ENCODE measurements around the gene RNASET2.
"Not testable (repeated sequence)": the region's sequence is repeated elsewhere in the genome, so short reads cannot be mapped to it uniquely, and the experiment has no call there.

The RNASET2 gene

DNA sequence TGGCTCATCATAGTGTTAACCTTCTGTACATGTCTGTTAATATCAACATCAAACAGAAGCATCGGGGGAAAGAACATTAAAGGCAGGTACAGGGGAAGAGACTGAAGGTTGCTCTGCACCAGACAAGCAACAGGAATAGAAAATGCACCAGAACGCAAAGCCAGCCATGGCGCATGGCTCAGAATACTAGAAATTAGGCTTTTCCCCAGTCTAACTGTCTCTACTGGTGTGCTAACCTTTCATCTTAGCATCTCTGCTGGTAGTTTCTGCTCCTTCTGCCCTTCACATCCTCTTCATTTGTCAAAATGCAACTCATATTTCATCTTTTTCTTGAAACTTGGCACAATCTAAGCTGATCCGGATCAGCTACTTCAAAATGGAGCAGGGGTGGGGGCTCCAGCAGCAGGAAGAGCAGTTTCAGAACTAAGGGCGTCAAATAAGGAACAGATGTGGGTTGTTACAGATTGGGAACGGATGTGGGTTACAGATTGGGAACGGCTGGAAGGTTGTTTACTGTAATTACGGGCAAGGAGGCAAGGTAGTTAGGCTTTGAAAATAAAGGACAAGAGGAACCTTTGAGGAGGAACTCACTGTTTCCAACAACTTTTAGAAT is 13.1 kb upstream of the RNASET2 start:
- DNase-seq, result no peak

DNA sequence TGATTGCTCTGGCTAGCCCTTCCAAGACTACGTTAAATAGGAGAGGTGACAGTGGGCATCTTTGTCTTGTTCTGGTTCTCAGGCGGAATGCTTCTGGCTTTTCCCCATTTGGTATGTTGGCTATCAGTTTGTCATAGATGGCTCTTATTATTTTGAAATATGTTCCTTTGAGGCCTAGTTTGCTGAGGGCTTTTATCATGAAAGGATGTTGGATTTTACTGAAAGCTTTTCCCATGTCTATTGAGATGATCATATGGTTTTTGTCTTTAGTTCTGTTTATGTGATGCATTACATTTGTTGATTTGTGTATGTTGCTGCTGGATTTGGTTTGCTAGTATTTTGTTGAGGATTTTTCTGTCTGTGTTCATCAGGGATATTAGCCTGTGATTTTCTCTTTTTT is 9.9 kb upstream of the RNASET2 start:
- no peak for DNase-seq

- DNase-seq, result no peak
Measured at GRCh38 chr6:166960609-166960978, 4.2 kb upstream of the RNASET2 start.

DNA sequence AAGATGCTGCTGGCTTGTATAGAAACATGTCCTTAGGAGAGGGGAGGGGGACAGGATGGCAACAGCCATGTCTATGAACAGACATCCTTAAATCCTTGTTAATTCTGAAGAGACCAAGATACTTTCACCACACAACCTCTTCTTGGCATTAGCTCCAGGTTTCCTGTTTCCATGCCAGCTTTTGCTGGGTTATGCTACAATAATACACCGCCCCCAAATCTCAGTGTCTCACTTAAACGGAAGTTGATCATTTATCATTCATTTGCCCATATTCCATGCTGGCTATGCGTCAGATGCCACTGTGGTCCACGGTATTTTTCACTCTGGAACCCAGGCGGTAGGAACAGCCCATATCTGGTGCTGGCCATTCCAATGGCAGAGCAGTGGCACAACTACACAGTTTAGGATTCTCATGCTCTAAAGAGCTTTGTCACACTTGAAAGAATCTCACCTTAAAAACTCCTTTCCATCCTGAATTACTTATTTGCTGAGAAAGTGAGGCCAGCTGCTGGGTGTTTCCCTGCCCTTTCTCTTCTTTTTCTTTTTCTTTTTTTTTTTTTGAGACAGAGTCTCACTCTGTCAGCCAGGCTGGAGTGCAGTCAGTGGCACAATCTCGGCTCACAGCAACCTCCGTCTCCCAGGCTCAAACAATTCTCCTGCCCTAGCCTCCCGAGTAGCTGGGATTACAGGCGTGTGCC is 3.7 kb upstream of the RNASET2 start:
- no peak for DNase-seq

GRCh38 chr6:166958926-166959861 is 2.8 kb upstream of the RNASET2 start:
- no peak for DNase-seq

DNA sequence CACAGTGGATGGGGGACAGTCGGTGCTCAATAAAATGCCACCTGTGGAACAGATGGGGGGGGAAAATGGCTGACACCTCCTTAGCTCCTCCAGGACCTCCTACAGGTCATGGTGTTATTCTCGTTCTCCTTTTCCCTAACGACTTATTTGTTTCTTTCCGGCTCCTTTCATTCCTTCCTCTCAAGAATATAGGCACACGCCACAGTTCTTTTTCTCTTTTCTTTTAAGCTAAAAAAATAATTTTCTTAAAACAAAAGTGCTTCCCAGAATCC is 1.4 kb upstream of the RNASET2 start:
- no peak for DNase-seq

DNA sequence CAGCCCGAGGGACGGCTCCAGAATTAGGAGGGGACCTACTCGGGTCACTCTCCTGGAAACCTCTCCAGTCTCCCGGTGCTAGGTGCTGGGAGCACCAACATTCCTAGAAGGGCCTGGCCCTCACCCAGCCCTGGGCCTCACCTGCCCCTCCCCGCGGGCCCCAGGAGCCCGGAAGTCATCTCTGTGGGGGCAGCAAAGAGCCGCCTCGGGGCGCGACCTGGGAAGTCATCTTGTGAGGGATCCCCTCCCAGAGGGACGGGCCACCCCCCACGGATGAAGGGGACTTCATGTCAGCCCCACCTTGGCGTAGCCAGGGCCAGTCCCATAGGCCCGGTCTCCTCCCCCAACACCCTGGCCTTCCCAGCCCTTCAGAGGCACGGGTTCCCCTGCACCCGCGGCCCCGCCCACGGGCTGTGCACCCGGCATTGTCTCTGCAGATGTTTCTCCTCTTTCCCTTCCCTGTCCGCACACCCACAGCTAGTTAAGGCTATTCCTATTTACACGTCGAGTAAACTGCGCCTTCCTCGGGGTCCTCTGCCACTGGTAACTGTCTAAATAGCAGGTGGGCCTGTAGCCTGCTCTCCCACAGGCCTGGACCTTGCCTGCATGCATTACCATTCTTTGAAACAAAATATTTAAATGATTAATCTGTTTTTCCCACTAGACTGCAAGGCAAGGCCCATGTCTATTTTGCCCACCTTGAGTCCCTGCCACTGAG is 896 bp upstream of the RNASET2 start:
- no peak for DNase-seq

DNA sequence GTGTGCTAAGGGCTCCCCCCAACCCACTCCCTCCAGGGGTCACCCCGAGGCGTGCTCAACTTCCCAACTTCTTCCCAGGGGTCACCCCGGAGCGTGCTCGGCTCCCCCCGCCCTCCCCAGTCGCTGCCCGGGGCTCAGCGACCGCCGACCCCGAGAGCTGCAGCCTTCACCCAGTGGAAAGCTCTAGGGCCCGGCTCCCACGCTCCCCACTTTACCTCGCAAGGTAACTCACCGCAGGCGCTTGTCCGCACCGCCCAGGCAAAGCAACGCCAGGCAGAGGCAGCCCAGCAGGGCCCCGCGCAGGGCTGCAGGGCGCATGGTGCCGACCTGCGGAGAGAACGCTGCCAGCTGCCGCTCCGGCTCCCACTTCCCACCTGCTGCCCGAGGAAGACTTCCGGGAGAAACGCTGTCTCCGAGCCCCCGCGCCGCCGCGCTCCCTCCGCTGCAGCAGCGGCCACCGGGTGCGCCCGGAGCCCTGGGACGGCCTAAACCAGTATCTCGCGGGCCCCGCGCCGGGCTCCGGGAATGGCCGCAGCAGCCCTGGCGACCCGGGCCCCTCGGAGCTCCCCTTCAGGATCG is 396 bp downstream of the RNASET2 start:
- peak; percentile 27 for DNase-seq

DNA sequence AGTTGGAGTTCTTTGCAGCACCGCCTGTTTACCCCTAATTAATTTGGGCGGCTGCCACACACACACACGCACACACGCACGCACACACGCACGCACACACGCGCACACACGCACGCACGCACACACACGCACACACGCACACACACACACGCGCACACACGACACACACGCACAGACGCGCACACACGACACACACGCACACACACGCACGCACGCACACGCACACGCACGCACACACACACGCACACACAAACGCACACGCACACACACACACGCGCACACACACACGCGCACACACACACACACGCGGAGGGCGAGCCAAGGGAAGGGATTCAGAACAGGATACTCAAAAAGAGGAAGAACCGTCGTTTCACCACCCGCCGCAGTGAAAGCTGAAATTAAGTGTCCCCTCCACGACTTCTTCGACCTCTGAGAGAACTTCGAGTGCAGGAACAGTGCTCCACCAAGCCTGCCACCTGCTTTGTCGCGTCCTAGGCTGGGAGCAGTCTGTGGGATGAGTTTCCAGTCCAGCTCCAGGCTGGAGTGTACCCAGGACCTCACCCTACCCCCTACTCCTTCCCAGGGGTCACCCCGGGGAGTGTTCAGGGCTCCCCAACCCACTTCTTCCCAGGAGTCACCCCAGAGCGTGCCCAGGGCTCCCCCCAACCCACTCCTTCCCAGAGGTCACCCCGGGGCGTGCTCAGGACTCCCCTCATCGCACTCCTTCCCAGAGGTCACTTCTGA is 1.1 kb downstream of the RNASET2 start:
- no peak for DNase-seq

DNA sequence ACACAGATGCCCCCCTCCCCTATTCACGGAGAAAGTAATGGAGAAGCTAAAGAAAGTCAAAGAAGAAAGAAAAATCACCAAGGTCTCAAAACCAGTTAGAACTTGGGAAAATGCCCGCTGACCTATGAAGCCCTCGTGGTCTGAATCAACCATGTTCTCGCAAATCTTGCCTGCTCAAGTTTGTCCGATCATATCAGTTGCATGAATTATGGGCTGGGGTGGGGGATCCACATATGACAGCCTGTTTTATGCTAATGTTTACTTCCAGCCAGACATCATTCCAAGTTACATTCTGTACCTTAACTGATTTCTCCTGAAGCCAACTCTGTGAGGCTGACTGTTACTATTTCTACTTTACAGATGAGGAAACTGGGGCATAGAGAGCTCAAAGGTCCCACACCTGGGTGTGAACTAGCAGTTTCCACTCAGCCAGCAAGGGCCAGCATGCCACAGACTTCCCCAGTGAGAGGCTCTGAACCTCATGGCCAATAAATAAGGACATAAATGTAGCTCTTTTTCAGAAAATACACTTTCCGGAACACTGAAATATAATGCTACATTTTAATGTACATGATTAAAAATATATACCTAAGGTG is 2.1 kb downstream of the RNASET2 start:
- DNase-seq, result no peak

GRCh38 chr6:166952567-166953486 is 3.5 kb downstream of the RNASET2 start:
- no peak for DNase-seq

DNA sequence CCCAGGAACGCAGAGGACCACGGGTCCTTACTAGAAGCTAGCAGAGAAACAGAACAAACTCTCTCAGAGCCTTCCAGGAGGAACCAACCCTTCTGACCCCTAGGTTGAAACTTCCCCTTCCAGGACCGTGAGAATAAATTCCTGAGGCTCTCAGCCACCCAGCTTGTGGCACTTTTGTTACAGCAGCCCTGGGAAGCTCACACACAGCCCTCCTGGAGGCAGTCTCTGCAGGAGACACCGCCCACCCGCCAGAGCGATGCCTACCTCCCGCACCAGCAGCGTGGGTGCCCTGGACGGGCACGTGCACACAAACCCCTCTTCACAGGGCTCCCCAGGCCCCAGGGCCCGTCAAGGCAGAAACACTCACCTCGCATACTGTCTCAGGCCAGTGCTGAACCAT is 4.2 kb downstream of the RNASET2 start:
- no peak for DNase-seq

- DNase-seq, result no peak
Measured at GRCh38 chr6:166951670-166952060, 4.7 kb downstream of the RNASET2 start.

- peak; percentile 49 for DNase-seq
Measured at GRCh38 chr6:166950892-166951669, 5.3 kb downstream of the RNASET2 start.

- DNase-seq, result no peak
Measured at GRCh38 chr6:166950443-166950821, 5.9 kb downstream of the RNASET2 start.

- no peak for DNase-seq
Measured at GRCh38 chr6:166949528-166950442, 6.6 kb downstream of the RNASET2 start.

GRCh38 chr6:166948724-166949123 is 7.6 kb downstream of the RNASET2 start:
- not testable (repeated sequence) for DNase-seq

- no peak for DNase-seq
Measured at GRCh38 chr6:166947251-166947650, 9.1 kb downstream of the RNASET2 start.

DNA sequence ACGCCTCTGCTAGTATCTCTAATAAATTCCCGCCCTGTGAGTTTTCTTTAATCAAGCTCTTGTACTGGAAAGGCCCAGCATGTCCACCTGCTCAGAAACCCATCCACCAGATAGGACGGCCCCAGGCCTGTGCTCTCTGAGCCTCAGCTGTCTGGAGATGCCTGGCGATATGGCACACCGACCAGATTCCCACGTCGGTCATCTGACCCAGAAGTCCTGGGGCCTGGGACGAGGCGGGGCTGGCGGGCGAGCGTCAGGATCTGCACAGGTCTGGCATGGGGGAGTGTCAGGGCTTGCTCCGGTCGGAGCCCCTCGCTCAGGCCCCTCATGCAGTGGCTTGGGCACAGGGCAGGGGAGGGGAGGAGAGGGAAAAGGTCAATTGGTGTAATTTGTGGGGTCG is 10.2 kb downstream of the RNASET2 start:
- no peak for DNase-seq
